A673 (cell line): ENCODE measurements around the gene OLA1. TPM values are rescaled to one million over a fixed set of nuclear protein-coding genes. Genes with fewer than 3 reads are reported as not detected.
"Not testable (repeated sequence)": the region's sequence is repeated elsewhere in the genome, so short reads cannot be mapped to it uniquely, and the experiment has no call there.

Experiments used
- BruUV-seq: library from RNA; stranded (reverse); fragments of 400-500 nt; replicated peaks from 2 replicates; lab custom pipeline; 2021; lab: Mats Ljungman, UMichigan
- CTCF ChIA-PET: fragments of 300-600 bp; sonication (Branson Sonifier 250); formaldehyde crosslinking; loops from one replicate; lab custom pipeline; 2022; ENCODE audit warnings: antibody characterized with exemption; lab: Charles Lee
- POLR2A ChIA-PET: fragments of 300-600 bp; sonication (Branson Sonifier 250); formaldehyde crosslinking; loops from one replicate; lab custom pipeline; 2022; ENCODE audit warnings: antibody characterized with exemption; ENCODE audit not compliant: low non-redundant PET; lab: Charles Lee
- DNase-seq: peaks from one replicate; pipeline ENCODE4 v3.0.0-alpha.2; 2015; ENCODE audit warnings: low spot score
- H3K27ac ChIP-seq: fragments of 200-600 bp; sonication (generic); 2 replicates; pipeline ENCODE4 v1.5.1; 2016; ENCODE audit warnings: mixed run types, low read depth, mild to moderate bottlenecking, mixed read lengths, antibody characterized with exemption, low read length; ENCODE audit not compliant: poor library complexity, severe bottlenecking
- H3K27me3 ChIP-seq: fragments of 200-600 bp; sonication (generic); replicated peaks from 2 replicates; pipeline ENCODE4 v1.6.1; 2017; ENCODE audit warnings: mixed run types, low read depth, mild to moderate bottlenecking, mixed read lengths, antibody characterized with exemption, low read length; ENCODE audit not compliant: insufficient read depth, poor library complexity
- H3K36me3 ChIP-seq: fragments of 200-600 bp; sonication (generic); 2 replicates; pipeline ENCODE4 v1.6.1; 2016; ENCODE audit warnings: mixed run types, mild to moderate bottlenecking, mixed read lengths, antibody characterized with exemption, low read length; ENCODE audit not compliant: insufficient read depth, poor library complexity, severe bottlenecking
- H3K4me1 ChIP-seq: fragments of 200-600 bp; sonication (generic); 2 replicates; pipeline ENCODE4 v1.6.1; 2017; ENCODE audit warnings: mixed run types, mild to moderate bottlenecking, mixed read lengths, antibody characterized with exemption, low read length; ENCODE audit not compliant: insufficient read depth, poor library complexity, severe bottlenecking
- H3K4me3 ChIP-seq: fragments of 200-600 bp; sonication (generic); 2 replicates; pipeline ENCODE4 v1.5.1; 2016; ENCODE audit warnings: low read depth, mixed run types, mild to moderate bottlenecking, mixed read lengths, low read length; ENCODE audit not compliant: poor library complexity, severe bottlenecking
- H3K9me3 ChIP-seq: fragments of 200-600 bp; sonication (generic); 2 replicates; pipeline ENCODE4 v1.6.1; 2016; ENCODE audit warnings: mixed run types, low read depth, mild to moderate bottlenecking, mixed read lengths, antibody characterized with exemption, low read length; ENCODE audit not compliant: poor library complexity, severe bottlenecking
- EZH2 ChIP-seq: fragments of 200-600 bp; sonication (generic); IDR thresholded peaks from 2 replicates; pipeline ENCODE4 v1.6.1; 2017; ENCODE audit warnings: borderline replicate concordance, low read depth, mild to moderate bottlenecking, mixed read lengths, antibody characterized with exemption, low read length; ENCODE audit not compliant: poor library complexity, severe bottlenecking
- intact Hi-C: fragments of 100-400 bp; cut with micrococcal nuclease; formaldehyde crosslinking; loops from one replicate; pipeline ENCODE4 v1.10.0; 2022; ENCODE audit not compliant: unreplicated experiment
- total RNA-seq: library from RNA; stranded (reverse); gene quantifications from 2 replicates; pipeline ENCODE4 v1.2.3, GENCODE V29; 2021
- TF ChIP-seq, protein P1 (sequence below): fragments of 300-800, 200-600 bp; sonication (generic); conservative IDR thresholded peaks from 2 replicates; pipeline ENCODE4 v1.5.1; 2017; ENCODE audit warnings: low read depth, mild to moderate bottlenecking, antibody characterized with exemption, low read length, moderate library complexity, mixed read lengths

OLA1 gene
- total RNA-seq, 1 experiment from 2014 or later: 174 TPM

DNA sequence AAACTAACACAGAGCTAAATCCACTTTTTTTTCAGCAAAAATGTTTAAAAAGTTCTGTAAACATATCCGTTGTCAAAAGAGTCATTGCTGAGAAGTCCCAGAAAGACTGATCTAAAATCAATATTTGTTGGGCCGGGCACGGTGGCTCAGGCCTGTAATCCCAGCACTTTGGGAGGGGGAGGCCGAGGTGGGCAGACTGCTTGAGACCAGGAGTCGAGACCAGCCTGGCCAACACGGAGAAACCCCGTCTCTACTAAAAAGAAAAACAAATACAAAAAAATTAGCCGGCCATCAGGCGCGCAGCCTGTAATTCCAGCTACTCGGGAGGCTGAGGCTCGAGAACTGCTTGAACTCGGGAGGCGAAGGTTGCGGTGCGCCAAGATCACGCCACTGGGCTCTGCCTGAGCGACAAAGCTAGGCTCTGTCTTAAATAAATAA is 1.4 kb downstream of the OLA1 start:
- intact Hi-C loops: loop anchor here (5.0 kb wide), 1 partner anchor 85 kb away; the partner anchor contains the start of gene SP9
- H3K9me3 ChIP-seq: no peaks in the 10 kb centered on the region
- H3K27ac ChIP-seq: no peak overlapping the region
- H3K4me1 ChIP-seq: peaks cover 10% of the 10 kb centered on the region
- CTCF ChIA-PET: no interaction called here
- BruUV-seq: no TSS peak
- peaks cover 27% of the 10 kb centered on the region for H3K36me3 ChIP-seq
- no peaks in the 10 kb centered on the region for H3K27me3 ChIP-seq
- POLR2A ChIA-PET: no interaction called here
- DNase-seq: no peak
- H3K4me3 ChIP-seq: peak overlapping the region; percentile 90
- TF ChIP-seq, protein P1, sequence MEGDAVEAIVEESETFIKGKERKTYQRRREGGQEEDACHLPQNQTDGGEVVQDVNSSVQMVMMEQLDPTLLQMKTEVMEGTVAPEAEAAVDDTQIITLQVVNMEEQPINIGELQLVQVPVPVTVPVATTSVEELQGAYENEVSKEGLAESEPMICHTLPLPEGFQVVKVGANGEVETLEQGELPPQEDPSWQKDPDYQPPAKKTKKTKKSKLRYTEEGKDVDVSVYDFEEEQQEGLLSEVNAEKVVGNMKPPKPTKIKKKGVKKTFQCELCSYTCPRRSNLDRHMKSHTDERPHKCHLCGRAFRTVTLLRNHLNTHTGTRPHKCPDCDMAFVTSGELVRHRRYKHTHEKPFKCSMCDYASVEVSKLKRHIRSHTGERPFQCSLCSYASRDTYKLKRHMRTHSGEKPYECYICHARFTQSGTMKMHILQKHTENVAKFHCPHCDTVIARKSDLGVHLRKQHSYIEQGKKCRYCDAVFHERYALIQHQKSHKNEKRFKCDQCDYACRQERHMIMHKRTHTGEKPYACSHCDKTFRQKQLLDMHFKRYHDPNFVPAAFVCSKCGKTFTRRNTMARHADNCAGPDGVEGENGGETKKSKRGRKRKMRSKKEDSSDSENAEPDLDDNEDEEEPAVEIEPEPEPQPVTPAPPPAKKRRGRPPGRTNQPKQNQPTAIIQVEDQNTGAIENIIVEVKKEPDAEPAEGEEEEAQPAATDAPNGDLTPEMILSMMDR: no peak
- no peak for TF ChIP-seq EZH2

DNA sequence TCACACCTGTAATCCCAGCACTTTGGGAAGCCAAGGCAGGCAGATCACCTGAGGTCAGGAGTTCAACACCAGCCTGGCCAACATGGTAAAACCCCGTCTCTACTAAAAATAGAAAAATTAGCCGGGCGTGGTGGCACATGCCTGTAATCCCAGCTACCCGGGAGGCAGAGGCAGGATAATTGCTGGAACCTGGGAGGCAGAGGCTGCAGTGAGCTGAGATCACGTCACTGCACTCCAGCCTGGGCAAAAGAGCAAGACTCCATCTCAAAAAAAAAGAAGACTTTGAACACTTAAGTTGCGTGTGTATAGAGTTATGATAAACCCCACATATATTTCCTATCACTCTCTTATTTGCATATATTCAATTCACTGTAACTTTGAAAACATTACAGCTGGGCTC is 2.7 kb downstream of the OLA1 start:
- CTCF ChIA-PET, POLR2A ChIA-PET, BruUV-seq, H3K4me1 ChIP-seq, H3K27me3 ChIP-seq, DNase-seq, H3K9me3 ChIP-seq, H3K4me3 ChIP-seq, H3K27ac ChIP-seq: not testable (repeated sequence)
- intact Hi-C loops: loop anchor here (5.0 kb wide), 1 partner anchor 87 kb away; the partner anchor contains the start of gene SP9
- H3K36me3 ChIP-seq: peaks cover 27% of the 10 kb centered on the region

DNA sequence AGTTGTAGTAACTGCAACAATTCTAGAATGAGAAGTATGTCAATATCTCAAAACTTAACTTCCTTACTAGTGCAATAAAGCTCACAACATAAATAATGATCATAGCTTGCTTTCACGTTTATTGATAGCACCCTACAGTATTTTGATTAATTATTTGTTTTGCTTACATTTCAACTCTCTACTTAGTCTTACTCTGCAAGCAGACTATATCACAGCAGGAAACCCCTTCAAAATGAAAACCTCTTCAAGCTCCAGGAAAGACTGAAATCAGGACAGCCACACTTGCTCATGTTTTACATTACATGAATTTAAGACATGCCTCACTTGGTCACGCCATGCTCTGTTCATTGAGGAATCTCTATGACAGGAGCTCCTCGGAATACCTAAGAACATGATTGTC is 3.3 kb downstream of the OLA1 start:
- ChIA-PET CTCF (no interaction called here), POLR2A (no interaction called here)
- TF ChIP-seq EZH2: no peak
- TF ChIP-seq, protein P1: no peak
- no TSS peak for BruUV-seq
- no peak for DNase-seq
- intact Hi-C loops: loop anchor here (5.0 kb wide), 1 partner anchor 87 kb away; the partner anchor contains the start of gene SP9
- Histone ChIP-seq H3K27ac (no peak overlapping the region), H3K9me3 (no peaks in the 10 kb centered on the region), H3K27me3 (no peaks in the 10 kb centered on the region), H3K4me1 (peaks cover 10% of the 10 kb centered on the region), H3K36me3 (peaks cover 27% of the 10 kb centered on the region), H3K4me3 (no peak overlapping the region)

- CTCF ChIA-PET: no interaction called here
- H3K36me3 ChIP-seq: peaks cover 27% of the 10 kb centered on the region
- TF ChIP-seq, protein P1: no peak
- no peak for TF ChIP-seq EZH2
- intact Hi-C loops: no loop called here
- H3K27me3 ChIP-seq: no peaks in the 10 kb centered on the region
- H3K27ac ChIP-seq: no peak overlapping the region
- DNase-seq: no peak
- H3K4me3 ChIP-seq: no peak overlapping the region
- H3K4me1 ChIP-seq: peaks cover 6% of the 10 kb centered on the region
- POLR2A ChIA-PET: no interaction called here
- no peaks in the 10 kb centered on the region for H3K9me3 ChIP-seq
- no TSS peak for BruUV-seq
Measured at GRCh38 chr2:174243812-174244211, 4.5 kb downstream of the OLA1 start.
